Nucleus accumbens (tissue), 56 donors: Measurements from ENCODE around the gene MAT1A.

Source experiments
- DNase-seq, 56 donors: peaks; one replicate each; lab custom pipeline; 2025; lab: John Stamatoyannopoulos, UW

Gene MAT1A

GRCh38 chr10:80283536-80284199, 5.8 kb downstream of the MAT1A start:
- no peak for DNase-seq

GRCh38 chr10:80283119-80283518, 6.3 kb downstream of the MAT1A start:
- no peak for DNase-seq

GRCh38 chr10:80281784-80282765, 7.4 kb downstream of the MAT1A start:
- DNase-seq, result no peak

- no peak for DNase-seq
These were observed 8.2 kb downstream of the MAT1A start for GRCh38 chr10:80281292-80281691.

GRCh38 chr10:80280071-80280800, 9.2 kb downstream of the MAT1A start:
- no peak for DNase-seq

- DNase-seq, result no peak
These were observed 10.3 kb downstream of the MAT1A start for GRCh38 chr10:80279146-80279545.

GRCh38 chr10:80278480-80278879, 11.0 kb downstream of the MAT1A start:
- DNase-seq, result no peak

GRCh38 chr10:80277567-80278250, 11.7 kb downstream of the MAT1A start:
- no peak for DNase-seq

GRCh38 chr10:80277016-80277415, 12.4 kb downstream of the MAT1A start:
- no peak for DNase-seq

GRCh38 chr10:80276335-80276734, 13.1 kb downstream of the MAT1A start:
- no peak for DNase-seq

- DNase-seq, result no peak
These were observed 13.7 kb downstream of the MAT1A start for GRCh38 chr10:80275756-80276155.

- no peak for DNase-seq
These were observed 14.3 kb downstream of the MAT1A start for GRCh38 chr10:80275135-80275498.

- no peak for DNase-seq
These were observed 14.9 kb downstream of the MAT1A start for GRCh38 chr10:80274396-80275134.

GRCh38 chr10:80273523-80274170, 15.8 kb downstream of the MAT1A start:
- DNase-seq, result no peak

GRCh38 chr10:80272793-80273522, 16.5 kb downstream of the MAT1A start:
- DNase-seq, result no peak

- DNase-seq, result no peak
These were observed 18.0 kb downstream of the MAT1A start for GRCh38 chr10:80271416-80271815.

- no peak for DNase-seq
These were observed 18.6 kb downstream of the MAT1A start for GRCh38 chr10:80270887-80271286.

GRCh38 chr10:80268938-80269588, 20.4 kb downstream of the MAT1A start:
- no peak for DNase-seq
